Measurements from ENCODE around the gene SEMA4G.

Gene SEMA4G

DNA sequence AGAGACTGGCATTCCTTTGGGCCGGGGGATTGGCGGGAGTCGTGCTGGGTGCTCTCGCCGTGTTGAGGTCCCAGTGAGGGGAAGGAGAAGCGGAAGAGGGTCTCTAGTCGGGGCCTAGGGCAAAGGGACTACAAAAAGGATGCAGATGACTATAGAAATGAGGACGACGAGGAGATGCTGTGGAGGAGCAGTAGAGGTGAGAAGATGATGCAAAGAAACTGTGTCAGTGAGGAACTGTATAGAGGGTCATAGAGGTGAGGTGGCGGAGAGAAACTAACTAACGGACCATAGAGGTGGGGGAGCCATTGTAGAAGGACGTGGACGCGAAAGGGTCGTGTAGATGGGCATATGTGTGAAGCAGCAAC is 18.4 kb downstream of the SEMA4G start:
- no peak for DNase-seq (ENCODE audit: low read depth, low spot score)

GRCh38 chr10:100988166-100988565 is 18.9 kb downstream of the SEMA4G start:
- no peak for DNase-seq (ENCODE audit: low read depth, low spot score)

GRCh38 chr10:100989088-100989487 is 19.8 kb downstream of the SEMA4G start:
- no peak for DNase-seq (ENCODE audit: low read depth, low spot score)

- DNase-seq (ENCODE audit: low read depth, low spot score), result no peak
These were observed 24.8 kb downstream of the SEMA4G start for GRCh38 chr10:100993986-100994708.

DNA sequence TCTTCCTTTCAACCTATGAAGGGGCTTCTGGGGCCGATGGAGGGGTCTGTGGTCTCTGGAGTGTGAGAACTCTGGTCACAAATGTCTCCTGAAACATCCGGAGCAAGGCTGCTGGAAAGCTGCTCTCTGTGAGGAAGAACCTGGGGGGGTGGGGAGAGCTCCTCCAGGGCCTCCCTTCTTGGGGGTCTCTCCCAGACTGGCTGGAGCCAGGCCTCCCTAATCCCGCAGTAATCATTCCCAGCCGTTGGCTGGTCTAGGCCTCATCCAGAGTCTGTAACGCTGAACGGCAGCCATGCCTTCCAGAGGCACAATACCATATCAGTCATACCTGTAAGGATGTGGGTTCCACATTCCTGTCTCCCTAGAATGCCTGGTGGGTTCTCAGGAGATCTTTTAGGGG is 25.9 kb downstream of the SEMA4G start:
- no peak for DNase-seq (ENCODE audit: low read depth, low spot score)

DNA sequence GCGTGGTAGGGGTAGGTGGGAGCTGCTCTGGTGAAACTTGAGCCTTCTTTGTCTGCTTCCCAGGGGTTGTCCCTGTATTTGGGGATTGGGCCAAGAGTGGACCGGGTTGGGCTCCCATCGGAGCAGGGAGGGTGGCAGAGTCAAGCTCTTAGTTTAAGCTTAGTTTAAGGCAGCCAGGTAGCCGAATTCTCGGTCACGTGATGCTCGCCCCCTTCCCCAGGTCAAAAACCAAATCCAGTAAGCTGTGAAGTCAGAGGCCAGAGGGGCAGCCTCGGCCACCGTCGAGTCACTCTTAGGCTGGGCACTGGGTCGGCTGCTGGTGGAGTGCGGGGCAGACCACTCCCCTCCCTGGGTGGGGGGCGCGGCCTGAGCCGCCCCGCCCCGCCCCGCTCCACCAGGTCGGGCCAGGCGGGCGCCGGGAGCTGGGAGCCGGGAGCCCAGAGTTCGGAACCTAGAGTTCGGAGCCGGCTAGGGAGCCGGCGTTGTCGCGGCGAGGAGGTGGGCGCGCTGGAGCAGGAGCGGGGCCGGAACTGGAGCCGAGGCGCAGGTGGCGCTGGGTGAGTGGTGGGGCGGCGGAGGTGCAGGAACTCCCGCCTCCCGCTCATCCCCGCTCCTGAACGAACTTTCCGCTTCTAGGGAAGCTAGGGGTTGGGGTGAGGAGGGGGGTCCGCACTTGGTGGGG is 27.5 kb downstream of the SEMA4G start:
- DNase-seq (ENCODE audit: low read depth, low spot score), result no peak

GRCh38 chr10:100997360-100998182 is 28.3 kb downstream of the SEMA4G start:
- no peak for DNase-seq (ENCODE audit: low read depth, low spot score)

GRCh38 chr10:100998183-100998990 is 29.1 kb downstream of the SEMA4G start:
- DNase-seq (ENCODE audit: low read depth, low spot score), result no peak

DNA sequence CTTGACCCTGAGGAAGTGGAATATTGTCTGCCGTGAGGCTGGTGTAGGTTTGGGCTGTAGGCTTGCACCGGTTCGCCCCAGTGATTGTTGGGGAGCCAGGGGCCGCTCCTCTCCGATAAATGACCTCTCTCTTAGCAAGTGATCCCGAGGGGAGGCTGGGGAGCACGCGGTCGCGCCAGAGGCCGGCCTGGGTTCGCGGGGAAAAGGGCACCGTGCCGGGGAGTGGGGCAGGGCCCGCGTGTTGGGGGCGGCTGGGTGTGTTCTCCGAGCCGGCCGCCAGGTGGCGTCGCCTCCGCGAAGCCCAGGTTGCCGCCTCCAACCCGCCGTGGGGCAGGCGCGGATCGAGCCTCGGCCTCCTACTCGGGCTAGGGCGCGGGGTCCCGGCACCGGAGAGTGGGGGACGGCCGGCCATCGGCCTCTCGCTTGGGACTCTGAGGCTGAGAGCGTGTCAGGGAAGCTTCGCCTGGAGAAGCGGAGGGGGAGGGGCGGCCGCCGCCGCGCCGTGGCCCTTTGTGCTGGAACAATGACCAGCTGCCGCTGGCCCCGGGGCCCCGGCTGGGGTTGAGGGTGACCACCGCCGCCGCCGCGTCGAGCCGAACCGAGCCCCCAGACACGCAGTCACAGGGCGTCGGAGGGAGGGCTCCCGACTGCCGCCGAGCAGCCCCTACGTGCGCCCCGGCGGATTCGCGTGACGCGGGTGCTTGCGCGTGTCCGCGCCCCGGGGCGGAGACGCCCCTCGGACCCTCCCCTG is 29.9 kb downstream of the SEMA4G start:
- DNase-seq (ENCODE audit: low read depth, low spot score), result no peak

DNA sequence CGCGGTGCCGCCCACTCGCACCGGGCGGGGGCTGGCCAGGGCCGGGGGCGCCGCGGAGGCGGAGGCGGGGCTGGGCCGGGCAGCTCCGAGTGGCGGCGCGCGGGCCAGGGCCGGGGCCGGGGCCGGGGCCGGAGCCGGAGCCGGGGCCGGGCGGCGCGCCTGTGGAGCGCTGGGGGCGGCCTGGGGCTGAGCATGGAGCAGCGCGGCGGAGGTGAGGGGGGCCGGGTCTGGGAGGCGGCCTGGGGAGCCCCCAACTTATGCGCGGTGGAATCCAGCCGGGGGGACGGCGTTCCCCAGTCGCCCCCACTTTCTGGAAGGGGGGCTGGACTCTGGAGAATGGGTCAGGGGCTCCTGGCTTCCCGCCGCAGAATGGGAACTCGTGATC is 30.4 kb downstream of the SEMA4G start, which contains the start of gene LZTS2:
Gene LZTS2, plus strand, starts transcription at position 67 of the 385 bp plus-strand sequence. CDS start 2,731 bp downstream, outside the sequence.
- no peak for DNase-seq (ENCODE audit: low read depth, low spot score)

GRCh38 chr10:101000127-101000914 is 31.0 kb downstream of the SEMA4G start:
- no peak for DNase-seq (ENCODE audit: low read depth, low spot score)

- no peak for DNase-seq (ENCODE audit: low read depth, low spot score)
These were observed 31.8 kb downstream of the SEMA4G start for GRCh38 chr10:101000915-101001658.

DNA sequence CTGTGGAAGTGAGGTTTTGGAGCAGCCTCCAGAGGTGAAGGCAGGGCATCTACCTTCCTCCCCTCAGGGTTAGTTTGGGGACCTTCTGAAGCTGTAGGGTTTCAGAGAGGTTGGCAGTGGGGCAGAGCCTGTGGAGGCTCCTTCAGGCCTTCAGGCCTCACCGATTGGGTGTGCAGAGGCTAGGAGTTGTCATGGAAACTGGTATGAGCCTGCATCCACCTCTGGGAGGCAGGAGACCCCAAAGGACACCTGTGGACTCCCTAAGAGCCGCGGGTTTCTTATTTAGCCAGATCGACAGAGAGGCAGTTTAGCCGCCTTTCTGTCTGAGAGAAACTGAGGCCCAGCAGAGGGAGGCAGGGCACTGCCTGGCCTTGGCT is 32.3 kb downstream of the SEMA4G start:
- DNase-seq (ENCODE audit: low read depth, low spot score), result no peak

DNA sequence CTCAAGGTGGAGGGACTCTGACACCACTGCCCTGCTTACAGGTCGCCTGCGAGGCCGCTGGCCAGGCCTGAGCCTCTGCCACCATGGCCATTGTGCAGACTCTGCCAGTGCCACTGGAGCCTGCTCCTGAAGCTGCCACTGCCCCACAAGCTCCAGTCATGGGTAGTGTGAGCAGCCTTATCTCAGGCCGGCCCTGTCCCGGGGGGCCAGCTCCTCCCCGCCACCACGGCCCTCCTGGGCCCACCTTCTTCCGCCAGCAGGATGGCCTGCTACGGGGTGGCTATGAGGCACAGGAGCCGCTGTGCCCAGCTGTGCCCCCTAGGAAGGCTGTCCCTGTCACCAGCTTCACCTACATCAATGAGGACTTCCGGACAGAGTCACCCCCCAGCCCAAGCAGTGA is 33.2 kb downstream of the SEMA4G start:
- no peak for DNase-seq (ENCODE audit: low read depth, low spot score)

GRCh38 chr10:101003639-101004206 is 34.4 kb downstream of the SEMA4G start:
- DNase-seq (ENCODE audit: low read depth, low spot score), result no peak

- no peak for DNase-seq (ENCODE audit: low read depth, low spot score)
These were observed 36.1 kb downstream of the SEMA4G start for GRCh38 chr10:101005361-101005760.

GRCh38 chr10:101005869-101006567 is 36.7 kb downstream of the SEMA4G start:
- DNase-seq (ENCODE audit: low read depth, low spot score), result no peak

- no peak for DNase-seq (ENCODE audit: low read depth, low spot score)
These were observed 37.3 kb downstream of the SEMA4G start for GRCh38 chr10:101006593-101007098.

All from iPS DF 19.7 (cell line).